ENCODE measurements around the gene CARD8. TPM values are rescaled to one million over a fixed set of nuclear protein-coding genes. Genes with fewer than 3 reads are reported as not detected.

Gene CARD8
- total RNA-seq, 1 donor from 2014 or later: 16.3 TPM

DNA sequence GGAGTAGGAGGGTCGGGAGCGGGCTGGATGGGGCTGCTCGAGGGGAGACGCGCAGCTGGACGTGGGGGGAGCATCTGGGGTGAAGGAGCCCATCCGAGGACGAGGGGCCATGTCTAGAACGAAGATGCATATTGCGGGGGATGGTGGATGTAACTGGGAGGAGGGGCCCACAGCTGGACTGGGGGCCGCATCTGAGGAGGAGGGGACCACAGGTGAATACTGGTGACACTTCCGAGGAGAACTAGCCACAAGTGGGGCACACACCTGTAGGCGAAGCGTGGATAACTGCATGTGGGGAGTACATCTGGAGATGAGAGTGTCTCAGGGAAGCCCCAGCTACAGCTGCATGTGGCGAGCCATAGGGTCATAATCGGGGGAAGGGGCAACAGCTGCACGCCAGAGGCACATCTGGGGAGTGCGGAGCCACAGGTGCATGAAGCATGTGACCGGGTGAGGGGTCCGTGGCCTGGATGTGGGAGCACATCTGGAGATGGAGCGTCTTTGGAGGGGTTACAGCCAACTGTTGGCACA, 84.8 kb downstream of the CARD8 start:
- DNase-seq (ENCODE audit: low read depth): no peak

DNA sequence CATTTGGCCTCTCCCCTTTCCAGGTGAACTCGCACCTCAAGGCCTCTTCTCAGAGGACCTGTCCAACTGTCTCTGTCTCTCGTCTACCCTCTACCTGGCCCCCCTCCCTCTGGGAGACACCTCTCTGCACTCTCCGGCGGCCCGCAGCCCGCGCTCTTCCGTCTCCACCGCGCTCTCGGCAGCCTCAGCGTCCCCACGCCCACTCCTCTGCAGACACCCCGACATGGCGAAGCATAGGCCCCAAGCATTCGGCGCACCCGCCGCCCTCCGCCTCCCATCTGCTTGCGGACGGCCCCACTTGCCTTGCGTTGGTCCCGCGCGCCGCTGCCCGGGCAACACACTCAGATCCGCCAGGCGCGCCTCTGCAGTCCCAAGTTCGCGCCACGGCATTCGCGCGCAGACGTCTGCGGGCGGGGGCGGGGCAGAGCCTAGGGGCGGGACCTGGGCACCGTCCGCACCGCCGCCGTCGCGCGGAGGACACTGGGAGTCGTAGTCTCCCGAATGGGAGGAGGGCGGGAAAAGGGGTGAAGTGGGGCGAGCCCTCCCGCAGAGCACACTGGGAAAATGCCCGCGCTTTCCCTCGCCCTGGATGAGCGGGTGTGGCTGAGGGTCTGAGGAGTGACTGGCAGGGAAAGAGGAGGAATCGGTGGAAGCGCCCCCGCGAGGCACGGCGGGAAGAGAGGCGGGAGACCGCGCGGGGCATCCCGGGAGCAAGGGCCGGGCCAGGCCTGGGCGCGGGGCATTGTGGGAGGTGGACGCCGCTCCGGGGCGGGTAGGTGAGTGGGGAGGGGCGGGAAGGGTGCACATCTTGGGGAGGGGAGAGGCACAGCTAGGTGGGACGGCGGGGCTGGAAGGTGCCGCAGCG, 85.5 kb downstream of the CARD8 start, which contains the start of the genes LIG1 and ZSWIM9:
LIG1 (minus strand) TSS at position 406 of the 865 bp plus-strand sequence. CDS start 4,778 bp downstream, outside the sequence.
ZSWIM9 (plus strand) TSS at position 742 of the 865 bp plus-strand sequence. CDS start 1,123 bp downstream, outside the sequence.
- peak; percentile 82 for DNase-seq (ENCODE audit: low read depth)

- DNase-seq (ENCODE audit: low read depth): peak; percentile 32
Observed at GRCh38 chr19:48169578-48169938, 86.2 kb downstream of the CARD8 start.

GRCh38 chr19:48168689-48169088, 87.0 kb downstream of the CARD8 start:
- no peak for DNase-seq (ENCODE audit: low read depth)

GRCh38 chr19:48158210-48158790, 97.4 kb downstream of the CARD8 start:
- no peak for DNase-seq (ENCODE audit: low read depth)

Other genes with a start within 250 kb of the CARD8 start
- not detected in 2 replicates for gene CABP5, start 211.8 kb downstream of the CARD8 start, total RNA-seq
- gene PLA2G4C, start 145.1 kb downstream of the CARD8 start, total RNA-seq: 9.4 and 11.3 TPM in 2 replicates
- 8.8 and 27.3 TPM in 2 replicates for gene LIG1, start 85.6 kb downstream of the CARD8 start, total RNA-seq
- gene ZSWIM9, start 85.2 kb downstream of the CARD8 start, total RNA-seq: 1.0 and 5.6 TPM in 2 replicates
- 2.6 and 3.1 TPM in 2 replicates for gene ZNF114, start 14.2 kb upstream of the CARD8 start, total RNA-seq
- gene EMP3, start 69.6 kb upstream of the CARD8 start, total RNA-seq: 30.3 and 48.8 TPM in 2 replicates
- gene TMEM143, start 108.0 kb upstream of the CARD8 start, total RNA-seq: 1.9 and 4.9 TPM in 2 replicates
- not detected in 2 replicates for gene SYNGR4, start 108.5 kb upstream of the CARD8 start, total RNA-seq
- 63.7 and 116 TPM in 2 replicates for gene KDELR1, start 135.6 kb upstream of the CARD8 start, total RNA-seq
- gene GRIN2D, start 137.8 kb upstream of the CARD8 start, total RNA-seq: 0.17 and 0.25 TPM in 2 replicates
- 41.7 and 50.3 TPM in 2 replicates for gene GRWD1, start 190.1 kb upstream of the CARD8 start, total RNA-seq
- gene KCNJ14, start 199.7 kb upstream of the CARD8 start, total RNA-seq: 0.35 and 1.3 TPM in 2 replicates
- 44.3 and 58.4 TPM in 2 replicates for gene CYTH2, start 213.5 kb upstream of the CARD8 start, total RNA-seq

All from renal cortical epithelial cell (primary cell).